Activated naive CD4-positive, alpha-beta T cell (primary cell): ENCODE results near the gene QSOX2.

Source experiments
- DNase-seq, 4 experiments: peaks; one replicate each; lab custom pipeline; 2025; lab: John Stamatoyannopoulos, UW

Gene QSOX2

DNA sequence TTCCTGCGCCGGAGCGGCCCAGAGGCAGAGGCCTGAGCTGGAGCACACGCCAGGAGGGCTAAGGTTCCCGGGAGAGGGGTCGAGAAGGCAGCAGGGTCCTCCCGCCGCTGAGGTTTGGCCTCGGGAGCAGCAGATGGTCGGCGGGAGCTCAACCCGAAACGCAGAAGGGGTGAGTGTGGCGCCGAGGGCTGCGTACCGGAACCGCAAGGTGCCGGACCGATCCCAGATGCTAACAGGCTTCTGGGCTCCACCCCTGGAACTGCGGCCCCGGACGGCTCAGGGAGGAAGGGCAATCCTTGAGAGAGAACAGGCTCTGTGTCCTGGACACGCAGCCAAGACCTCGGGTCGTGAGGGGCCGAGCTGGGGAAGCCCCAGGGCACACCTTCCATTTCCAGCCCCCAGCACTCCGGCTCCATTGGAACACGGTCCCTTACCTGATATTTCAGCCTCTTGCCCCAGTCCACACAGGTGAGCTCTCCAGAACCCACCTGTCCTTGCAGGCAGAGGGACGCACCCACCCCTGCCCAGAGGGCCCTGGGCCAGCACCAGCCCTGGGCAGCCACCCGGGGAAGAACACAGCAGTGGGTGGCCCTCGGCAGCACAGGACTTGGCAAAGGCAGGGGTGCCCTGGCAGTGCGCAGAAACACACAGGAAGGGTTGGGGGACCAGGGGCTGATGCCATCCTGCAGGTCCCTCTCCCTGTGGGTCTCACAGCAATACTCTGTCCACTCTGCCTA lies 42.0 kb downstream of the QSOX2 start:
- no peak for DNase-seq

- no peak for DNase-seq
These were observed 42.9 kb downstream of the QSOX2 start for GRCh38 chr9:136202454-136203407.

DNA sequence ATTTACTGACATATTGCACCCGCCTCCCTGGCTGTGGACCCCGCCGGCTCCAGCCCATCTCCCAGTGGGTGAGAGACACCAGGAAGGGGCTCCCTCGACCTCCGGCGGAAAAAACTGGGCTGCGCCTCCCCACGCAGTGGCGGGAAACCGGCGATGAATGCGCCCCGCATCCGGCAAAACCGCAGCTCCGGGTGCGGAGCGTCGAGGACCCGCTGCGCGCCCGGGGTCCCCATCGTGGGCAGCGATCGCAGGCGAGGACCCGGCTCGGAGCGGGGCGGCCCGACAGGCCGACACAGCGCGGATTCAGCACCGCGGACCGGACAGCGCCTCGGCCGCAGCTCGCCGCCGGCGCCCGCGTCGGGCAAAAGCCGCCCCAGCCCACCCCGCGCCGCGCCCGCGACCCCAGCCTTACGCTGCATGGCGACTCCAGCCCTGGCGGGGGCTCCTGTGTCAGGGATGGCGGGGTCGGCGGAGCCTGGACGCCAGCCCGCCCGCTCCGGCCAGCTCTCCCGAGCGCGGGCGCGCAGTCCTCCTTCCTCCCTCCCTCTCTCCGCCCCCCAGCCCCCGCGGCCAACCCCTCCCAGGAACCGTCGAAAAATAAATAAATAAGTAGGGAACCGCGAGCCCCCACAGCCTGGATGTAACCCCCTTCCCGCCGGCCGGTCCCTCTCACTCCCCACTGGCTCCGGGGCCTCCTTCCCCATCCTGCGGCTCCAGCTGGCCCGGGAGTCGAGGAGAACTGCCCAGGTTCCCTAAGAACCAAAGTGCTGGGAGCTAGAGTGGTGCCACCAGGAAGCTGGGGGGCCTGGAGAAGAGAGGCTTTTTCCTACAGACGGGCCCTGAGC lies 43.8 kb downstream of the QSOX2 start:
- no peak for DNase-seq

DNA sequence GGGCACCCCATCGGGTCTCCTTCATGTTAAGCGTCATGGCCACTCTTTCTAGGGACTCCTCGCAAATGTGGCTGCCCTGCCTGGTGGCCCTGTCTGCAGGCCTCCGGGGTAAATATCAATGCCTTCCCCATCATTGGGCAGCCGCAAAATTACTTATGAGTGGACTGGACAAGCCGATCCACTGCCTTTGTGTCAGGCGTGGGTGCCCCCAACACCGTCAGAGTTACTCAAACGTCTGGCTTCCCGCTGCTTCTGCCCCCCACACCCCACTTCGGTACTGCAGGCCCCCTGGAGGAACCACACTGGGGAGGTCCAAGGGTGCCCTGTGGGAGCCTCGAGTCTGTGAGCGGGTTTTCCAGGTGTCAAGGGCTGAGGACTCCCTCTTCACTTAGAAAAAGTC lies 44.4 kb downstream of the QSOX2 start:
- no peak for DNase-seq

GRCh38 chr9:136200424-136200823 lies 45.2 kb downstream of the QSOX2 start:
- no peak for DNase-seq

GRCh38 chr9:136199391-136200288 lies 46.0 kb downstream of the QSOX2 start:
- no peak for DNase-seq

DNA sequence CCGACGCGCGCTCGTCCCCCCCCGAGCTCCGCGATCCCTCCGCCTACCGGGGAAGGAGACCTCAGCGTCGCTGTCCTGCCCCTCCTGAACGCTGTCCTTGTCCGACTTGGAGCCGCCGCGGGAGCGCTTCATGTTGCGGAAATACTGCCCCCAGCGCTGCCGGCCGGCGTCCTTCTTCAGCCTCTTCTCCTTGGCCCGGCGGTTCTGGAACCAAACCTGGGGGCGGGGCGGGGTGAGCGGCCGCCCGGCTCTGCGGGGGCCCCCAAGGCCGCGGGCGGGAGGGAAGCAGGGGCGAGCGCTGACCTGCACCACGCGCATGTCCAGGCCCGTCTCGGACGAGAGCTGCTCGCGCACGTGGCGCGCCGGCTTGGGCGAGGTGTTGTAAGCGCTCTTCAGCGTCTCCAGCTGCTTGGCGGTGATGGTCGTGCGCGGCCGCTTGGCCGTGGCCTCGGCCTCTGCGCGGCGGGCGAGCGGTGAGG lies 47.0 kb downstream of the QSOX2 start:
- DNase-seq = no peak

DNA sequence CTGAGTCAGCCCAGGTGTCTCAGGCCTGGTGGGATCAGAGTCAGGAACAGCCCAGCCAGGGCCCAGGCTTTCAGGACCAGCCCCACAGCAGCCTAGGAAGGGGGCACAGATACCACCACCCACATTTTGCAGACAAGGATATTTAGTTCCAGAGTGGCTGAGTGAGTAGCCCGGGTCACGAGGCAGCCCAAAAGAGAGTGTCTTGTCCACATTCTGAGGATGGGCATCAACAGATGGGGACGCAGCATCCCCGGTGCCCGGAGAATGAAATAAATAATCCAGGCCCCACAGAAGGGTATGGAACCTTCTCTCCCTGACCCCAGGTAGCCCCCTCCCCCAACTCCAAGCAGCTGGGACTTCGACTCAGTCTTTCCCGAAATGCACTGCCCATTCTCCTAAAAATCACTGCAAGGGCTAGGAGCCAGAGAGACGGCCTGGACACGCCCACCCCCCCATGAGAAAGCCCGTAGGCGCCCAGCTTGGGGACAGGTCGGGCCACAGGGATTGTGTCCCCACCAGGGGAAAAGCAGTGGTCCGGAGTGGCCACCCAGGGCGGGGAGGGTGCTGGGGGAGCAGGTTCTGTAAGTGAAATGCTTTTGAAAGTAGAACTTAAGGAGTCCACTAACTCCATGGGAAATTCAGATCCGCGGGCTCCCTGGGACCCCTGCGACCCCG lies 47.5 kb downstream of the QSOX2 start:
- DNase-seq = no peak

DNA sequence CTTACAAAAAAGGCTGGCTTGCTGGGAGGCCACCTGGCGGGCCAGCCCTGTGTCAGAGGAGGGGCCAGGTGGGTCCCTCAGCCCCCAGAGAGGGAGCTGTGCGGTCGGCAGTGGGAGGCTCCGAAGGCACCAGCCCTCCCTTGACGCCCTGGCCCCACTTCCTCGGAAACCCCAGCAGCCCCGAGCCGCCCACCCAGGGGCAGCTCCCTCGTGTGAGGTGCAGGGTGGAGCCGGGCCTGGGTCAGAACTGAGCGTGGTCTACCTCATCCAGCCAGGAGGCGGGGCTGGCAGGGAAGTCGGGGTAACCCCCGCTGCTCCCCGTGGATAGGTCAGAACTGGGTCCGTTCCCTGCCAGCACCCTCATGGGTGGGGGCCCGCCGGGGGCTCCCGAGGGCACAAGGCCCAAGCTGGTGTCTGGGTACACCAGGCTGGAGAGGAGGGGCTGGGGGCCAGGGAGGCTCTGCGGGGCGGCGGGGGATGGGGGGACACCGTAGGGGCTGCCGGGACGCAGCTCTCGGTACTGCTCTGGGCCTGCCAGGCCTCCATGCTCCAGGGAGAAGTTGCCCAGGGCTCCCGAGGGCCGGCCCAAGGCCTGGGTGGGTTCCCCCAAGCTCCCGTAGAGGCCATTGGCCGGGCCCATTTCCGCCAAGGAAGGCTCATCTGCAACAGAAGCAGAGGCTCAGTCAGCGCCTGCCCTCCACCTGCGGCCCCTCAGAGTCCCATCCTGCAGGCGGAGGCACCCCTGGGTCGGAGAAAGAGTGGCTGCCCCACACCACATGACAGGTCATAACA lies 48.3 kb downstream of the QSOX2 start:
- no peak for DNase-seq

- no peak for DNase-seq
These were observed 49.1 kb downstream of the QSOX2 start for GRCh38 chr9:136196404-136197083.

- DNase-seq = no peak
These were observed 51.1 kb downstream of the QSOX2 start for GRCh38 chr9:136194540-136194939.

- DNase-seq = no peak
These were observed 51.7 kb downstream of the QSOX2 start for GRCh38 chr9:136193891-136194279.

- DNase-seq = no peak
These were observed 52.3 kb downstream of the QSOX2 start for GRCh38 chr9:136193127-136193890.

GRCh38 chr9:136192289-136193126 lies 53.1 kb downstream of the QSOX2 start:
- no peak for DNase-seq

DNA sequence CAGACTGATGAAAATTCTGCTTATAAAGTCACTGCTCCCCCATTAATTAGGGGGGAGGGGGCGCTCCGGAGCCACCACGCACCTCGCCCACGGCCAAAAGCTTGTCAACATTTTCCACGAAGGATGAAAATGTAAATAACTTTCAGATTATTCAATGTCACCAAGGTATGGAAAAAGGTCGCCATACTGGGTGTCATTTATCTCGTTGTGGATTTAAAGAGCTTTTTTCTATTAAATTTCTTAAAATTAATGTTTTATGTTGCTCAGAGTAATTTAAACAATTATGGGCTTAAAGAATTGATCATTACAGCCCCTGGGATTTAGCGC lies 53.7 kb downstream of the QSOX2 start:
- no peak for DNase-seq

GRCh38 chr9:136191099-136191959 lies 54.3 kb downstream of the QSOX2 start:
- no peak for DNase-seq

GRCh38 chr9:136190656-136191055 lies 55.0 kb downstream of the QSOX2 start:
- no peak for DNase-seq
